NCI-H526 treated with DMSO at 0.1 percent for 48 hours (cell line): ENCODE results near the gene MAPK1.
"Not testable (repeated sequence)": the region's sequence is repeated elsewhere in the genome, so short reads cannot be mapped to it uniquely, and the experiment has no call there.

ENCODE experiments used
- DNase-seq: peaks from one replicate; lab custom pipeline; 2025; lab: John Stamatoyannopoulos, UW

Gene MAPK1

GRCh38 chr22:21754523-21754922 is 112.9 kb downstream of the MAPK1 start:
- no peak for DNase-seq

DNA sequence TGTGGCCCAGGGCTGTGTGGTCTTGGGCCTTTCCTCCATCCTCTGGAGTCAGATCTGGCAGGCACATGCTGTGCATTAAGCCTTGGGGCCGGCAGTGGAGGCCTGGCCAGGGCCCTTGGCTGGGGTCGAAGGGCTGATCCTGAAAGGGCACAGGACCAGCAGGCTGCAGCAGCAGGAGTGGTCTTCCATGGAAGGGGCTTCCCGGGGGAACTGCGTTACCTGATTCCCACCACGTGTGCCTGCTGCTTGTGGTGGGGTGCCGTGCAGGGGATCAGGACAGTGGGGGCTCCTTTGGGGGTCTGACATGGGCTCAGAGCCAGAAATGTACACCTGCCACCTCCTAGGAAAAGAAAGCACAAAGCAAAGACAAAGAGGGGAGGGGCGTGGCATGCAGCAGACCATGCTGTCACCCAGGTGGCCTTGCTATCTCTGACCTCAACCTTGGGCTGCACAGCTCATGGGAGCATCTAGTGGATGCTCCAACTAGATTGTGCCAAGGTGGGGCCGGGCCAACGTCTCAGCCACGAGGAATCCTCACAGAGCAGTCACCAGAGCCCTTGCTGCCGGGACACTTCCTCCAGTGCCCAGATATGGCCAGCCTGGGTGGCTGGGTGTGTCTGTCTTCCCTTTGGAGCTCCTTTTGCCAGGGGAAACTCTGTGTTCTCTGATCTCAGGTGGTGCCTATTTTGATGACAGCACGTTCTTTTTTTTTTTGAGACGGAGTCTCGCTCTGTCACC is 113.9 kb downstream of the MAPK1 start:
- no peak for DNase-seq

DNA sequence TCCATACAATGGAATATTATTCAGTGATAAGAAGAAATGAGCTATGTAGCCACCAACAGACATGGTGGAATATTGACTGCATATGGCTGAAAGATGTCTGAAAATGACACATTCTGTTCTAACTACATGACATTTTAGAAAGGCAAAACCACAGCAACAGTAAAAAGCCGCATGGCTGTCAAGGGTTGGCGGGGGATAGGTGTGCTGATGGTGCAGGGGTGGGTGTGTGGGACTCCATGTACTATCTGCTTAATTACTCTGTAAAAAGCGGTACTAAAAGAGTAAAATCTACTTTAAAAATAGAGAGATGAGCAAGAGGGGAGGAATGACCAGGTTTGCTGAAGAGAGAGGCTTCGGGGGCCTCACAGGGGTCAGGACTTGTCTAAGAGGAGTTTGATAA is 115.2 kb downstream of the MAPK1 start:
- no peak for DNase-seq

DNA sequence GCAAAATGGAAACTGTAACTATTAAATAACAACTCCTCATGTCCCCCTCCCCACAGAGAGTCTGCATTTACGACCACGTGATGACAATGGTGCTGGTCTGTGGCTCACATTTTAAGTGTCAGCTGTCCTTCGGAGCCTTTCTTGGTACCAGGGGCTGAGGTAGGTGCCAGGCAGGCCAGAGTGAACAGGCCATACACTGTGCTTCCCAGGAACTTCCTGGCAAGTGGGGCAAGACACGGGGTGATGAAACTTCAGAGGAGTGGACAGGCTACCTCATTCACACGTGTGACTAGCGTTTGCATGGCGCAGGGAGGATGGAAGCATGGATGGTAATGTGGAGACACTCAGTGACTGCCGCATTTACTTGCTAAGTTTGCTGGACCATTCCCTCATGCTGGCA is 121.5 kb downstream of the MAPK1 start:
- DNase-seq = no peak

DNA sequence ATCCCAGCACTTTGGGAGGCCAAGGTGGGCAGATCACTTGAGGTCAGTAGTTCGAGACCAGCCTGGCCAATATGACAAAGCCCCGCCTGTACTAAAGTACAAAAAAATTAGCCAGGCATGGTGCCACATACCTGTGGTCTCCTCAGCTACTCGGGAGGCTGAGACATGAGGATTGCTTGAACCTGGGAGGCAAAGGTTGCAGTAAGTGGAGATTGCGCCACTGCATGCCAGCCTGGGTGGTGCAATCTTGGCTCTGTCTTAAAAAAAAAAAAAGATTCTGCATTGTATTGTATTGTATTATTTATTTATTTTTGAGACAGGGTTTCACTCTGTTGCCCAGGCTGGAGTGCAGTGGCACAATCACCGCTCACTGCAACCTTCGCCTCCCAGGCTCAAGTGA is 122.5 kb downstream of the MAPK1 start:
- not testable (repeated sequence) for DNase-seq

DNA sequence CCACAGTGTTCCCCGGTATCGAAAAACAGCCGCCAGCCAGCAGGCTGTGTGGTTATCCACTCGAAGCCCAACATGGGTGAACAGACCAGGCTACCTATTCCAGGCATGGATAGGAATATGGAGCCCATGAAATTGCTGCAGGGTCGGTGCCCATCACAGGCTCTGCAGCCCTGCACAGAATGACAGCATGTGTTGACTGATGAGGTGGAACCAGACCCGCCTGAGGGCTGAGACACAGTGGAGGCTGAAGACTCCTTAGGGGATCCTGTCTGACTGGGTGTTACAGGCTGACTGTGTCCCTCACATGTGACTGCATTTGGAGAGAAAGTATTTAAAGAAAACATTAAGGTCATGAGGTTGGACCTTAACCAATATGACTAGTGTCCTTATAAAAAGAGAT is 125.7 kb downstream of the MAPK1 start:
- no peak for DNase-seq

GRCh38 chr22:21741059-21741458 is 126.4 kb downstream of the MAPK1 start:
- DNase-seq = no peak

DNA sequence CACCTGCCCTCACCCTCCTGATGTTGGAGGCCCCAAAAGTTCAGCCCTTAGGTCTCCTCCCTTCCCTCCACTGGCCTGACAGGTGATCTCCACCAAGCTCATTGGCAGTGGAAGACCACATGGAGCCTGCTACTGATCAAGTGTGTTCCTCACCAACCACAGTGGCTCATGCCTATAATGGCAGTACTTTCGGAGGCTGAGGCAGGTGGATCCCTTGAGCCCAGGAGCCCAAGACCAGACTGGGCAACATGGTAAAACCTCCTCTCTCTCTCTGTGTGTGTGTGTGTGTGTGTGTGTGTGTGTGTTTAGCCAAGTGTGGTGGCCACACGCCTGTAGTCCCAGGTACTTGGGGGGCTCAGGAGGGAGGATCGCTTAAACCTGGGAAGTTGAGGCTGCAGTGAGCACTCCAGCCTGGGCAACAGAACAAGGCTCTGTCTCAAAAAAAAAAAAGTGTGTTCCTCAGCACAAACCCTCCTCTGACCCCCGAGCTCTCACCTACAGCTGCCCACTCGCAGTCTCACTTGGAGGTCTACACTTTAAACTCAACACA is 127.5 kb downstream of the MAPK1 start:
- no peak for DNase-seq

DNA sequence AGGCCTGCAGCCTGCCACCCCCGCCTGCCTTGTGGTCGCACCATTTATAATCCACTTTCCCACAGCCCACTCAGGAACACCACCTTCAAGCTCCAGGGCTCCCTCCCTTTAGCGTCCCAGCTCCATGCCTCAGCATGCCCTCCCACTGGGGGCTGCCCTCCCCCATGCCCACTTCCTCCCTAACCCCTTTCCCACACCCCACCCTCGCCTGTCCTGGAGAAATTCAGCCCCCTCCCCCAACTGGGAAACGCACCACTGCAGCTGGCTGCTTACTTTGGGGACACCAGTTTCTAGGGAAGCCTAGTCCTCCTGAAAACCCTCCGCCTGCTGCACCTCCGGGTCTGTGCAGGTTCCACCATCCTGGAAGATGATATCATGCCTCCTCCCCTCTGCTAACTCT is 128.5 kb downstream of the MAPK1 start:
- DNase-seq = no peak

GRCh38 chr22:21738081-21738480 is 129.4 kb downstream of the MAPK1 start:
- DNase-seq = no peak

- DNase-seq = no peak
Measured at GRCh38 chr22:21736948-21737347, 130.5 kb downstream of the MAPK1 start.

GRCh38 chr22:21736084-21736642 is 131.3 kb downstream of the MAPK1 start:
- DNase-seq = no peak

- DNase-seq = peak; percentile 56
Measured at GRCh38 chr22:21735200-21736083, 132.0 kb downstream of the MAPK1 start, which contains the start of gene YPEL1. TSS of gene YPEL1 (minus strand) at chr22:21735794. CDS start at chr22:21710744, 25,050 bp downstream.

GRCh38 chr22:21734540-21735199 is 132.8 kb downstream of the MAPK1 start:
- DNase-seq = no peak

DNA sequence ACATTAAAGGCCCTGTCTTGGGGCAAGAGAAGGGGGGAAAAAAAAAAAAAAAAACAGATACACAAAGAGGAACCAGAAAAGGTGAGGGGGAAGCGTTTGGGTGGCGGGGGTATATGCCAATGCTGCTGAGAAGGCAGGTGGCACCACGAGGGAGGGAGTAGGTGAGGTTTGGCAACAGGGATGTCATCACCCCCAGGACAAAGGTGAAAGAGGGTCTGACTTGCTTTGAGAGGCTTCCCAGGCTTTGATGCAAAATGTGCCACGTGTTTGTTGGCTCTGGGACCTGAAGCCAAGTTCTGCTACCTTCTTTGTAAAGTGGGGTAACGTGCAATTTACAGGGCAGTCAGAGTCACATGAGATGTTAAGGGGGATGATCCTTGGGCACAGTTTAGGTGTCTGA is 135.9 kb downstream of the MAPK1 start:
- no peak for DNase-seq

- DNase-seq = no peak
Measured at GRCh38 chr22:21730535-21731308, 136.7 kb downstream of the MAPK1 start.

GRCh38 chr22:21729184-21729583 is 138.3 kb downstream of the MAPK1 start:
- not testable (repeated sequence) for DNase-seq

- no peak for DNase-seq
Measured at GRCh38 chr22:21728270-21728669, 139.2 kb downstream of the MAPK1 start.

DNA sequence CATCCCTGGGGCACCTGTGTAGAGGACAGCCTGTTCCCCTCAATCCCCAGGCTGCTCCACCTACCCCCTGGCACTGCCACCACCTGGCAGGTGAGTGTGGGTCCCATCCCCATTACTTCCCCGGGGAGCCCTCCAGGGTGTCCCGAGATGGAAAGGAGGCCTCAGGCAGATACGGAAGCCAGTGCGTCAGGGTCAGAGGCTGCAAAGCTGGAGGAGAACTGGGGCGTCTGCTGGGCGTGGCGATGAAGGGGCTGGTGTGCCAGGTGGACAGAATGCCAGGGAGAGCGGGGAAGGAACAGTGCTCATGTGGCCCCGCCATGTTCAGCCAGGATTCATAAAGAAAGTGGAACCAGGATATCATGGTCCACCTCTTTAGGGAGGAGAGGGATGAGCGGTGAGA is 139.7 kb downstream of the MAPK1 start:
- DNase-seq = no peak

DNA sequence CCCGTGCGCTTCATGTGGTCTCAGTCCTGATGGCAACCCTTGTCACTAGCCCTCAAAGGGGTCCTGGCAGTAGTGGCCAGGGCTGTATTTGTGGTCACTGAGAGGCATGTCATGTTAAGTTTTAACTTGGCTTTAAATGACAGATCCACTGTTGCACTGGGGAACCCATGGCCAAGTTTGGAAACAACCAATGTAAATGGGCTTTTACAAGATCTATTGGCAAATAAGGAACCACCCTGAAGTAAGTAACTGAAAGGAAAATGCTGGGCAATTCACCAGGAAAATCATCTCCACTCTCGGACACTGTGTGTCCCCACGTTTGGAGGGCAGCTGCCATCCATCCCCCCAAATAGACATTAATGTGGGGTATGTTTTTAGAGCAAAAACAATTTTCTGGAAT is 140.3 kb downstream of the MAPK1 start:
- DNase-seq = no peak

GRCh38 chr22:21726650-21727049 is 140.8 kb downstream of the MAPK1 start:
- DNase-seq = no peak
